ENCODE data around the gene ANO2.

ANO2 gene

DNA sequence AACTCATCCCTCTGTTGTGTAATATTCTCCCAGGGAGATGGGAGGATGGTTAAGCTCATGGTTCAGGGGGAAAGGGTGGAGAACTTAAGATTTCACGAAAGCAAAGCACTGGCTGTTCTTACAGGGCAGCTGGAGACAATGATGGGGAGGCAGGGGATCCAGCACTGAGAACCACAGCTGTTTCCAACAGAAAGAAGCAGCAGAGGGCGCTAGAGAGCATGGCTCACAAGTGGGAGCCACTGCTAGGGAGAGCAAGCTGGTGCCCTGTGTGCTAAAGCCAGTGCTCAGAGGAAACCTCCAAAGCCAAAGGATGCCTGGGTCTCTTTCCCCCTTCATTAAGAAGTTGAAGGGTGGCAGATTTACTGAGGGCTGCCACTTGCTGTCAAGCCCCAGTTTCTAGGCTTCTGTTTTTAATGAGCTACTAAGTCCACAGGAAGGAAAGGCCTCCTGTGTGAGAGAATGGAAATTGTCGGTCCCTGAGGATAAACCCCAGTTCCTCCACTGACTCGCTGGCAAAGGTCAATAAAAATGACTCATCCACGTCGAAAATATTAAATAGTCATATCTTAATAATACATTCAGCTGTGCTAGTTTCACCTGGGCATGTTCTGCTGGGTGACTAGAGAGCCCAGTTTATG, 199.7 kb downstream of the ANO2 start:
- FAIRE-seq: peak; percentile 64
- DNase-seq (ENCODE audit: extremely low spot score, insufficient read length, low read depth): peak; percentile 14

DNA sequence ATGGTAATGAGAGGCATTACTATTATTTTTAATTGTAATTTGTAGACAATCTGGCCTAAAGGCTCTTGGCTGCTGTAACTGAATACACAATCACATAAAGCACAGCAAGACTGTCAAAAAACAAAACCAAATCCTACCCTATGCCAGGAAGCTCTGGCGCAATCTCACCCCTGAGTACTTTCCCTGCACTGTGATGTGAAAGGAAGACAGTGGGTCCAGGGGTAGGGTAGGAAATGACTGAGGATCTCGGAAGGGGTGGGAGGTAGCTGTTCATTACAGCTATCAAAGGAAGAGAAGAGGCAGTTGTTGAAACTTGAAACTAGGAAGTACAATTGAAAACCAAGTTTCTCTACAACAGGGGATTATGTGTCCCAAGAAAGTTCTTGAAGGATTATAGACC, 202.8 kb downstream of the ANO2 start:
- FAIRE-seq (no peak), DNase-seq (ENCODE audit: extremely low spot score, insufficient read length, low read depth) (no peak)

DNA sequence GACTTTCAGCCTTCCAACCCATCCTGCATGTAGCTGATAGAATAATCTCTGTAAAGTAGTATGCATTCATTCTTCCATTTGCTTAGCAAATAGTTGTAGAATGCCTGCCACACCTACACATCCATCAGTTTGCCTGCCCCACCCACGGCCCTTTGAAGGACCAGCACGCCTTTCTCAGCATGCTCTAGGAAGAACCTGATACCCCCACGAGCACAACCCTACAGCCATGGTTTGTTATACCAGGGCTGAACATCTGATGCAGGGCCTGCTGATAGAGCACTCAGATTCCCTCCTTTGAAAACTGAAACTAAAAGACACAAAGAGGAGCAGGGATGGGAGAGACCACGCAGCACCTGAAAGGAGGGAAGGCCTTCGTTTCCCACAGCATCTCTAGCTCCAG, 205.1 kb downstream of the ANO2 start:
- DNase-seq (ENCODE audit: extremely low spot score, insufficient read length, low read depth) (no peak), FAIRE-seq (no peak)

DNA sequence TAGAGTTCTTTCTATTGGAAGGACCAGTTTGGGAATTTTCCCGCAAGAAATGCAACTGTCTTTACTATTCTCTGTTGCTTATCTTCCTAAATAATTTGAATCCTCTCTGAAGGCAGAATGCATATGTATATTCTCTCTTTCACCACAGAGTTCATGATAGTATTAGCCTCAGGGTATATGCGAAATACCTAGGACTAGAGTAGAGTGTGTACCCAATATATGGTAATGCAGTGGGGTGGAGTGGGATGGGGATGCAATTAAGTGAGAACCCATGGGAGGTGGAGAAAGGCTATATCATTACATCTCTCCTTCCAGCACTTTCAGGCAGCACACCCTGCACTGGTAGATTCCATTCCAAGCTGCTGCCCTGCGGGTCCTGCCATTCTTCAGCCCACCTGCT, 207.3 kb downstream of the ANO2 start:
- no peak for DNase-seq (ENCODE audit: extremely low spot score, insufficient read length, low read depth)
- FAIRE-seq: no peak

DNA sequence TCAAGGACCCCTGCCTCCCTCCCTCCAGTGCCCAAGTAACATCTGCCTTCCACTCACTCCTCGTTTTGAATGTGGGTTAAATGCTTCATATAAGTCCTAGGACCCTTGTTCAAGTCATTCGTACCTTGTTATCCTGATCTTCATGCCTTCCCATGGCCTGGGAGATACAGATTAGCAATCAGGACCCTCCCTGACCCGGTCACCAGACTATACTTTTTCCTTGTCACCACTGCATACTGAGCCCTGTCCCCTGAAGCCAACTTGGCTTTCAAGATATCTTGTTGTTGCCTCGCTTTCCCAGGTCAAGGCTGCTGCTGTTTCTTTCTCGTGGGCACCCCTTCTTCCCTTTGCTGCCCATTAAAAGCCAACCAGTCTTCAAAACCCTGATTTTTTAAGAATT, 208.5 kb downstream of the ANO2 start:
- DNase-seq (ENCODE audit: extremely low spot score, insufficient read length, low read depth): no peak
- no peak for FAIRE-seq

DNA sequence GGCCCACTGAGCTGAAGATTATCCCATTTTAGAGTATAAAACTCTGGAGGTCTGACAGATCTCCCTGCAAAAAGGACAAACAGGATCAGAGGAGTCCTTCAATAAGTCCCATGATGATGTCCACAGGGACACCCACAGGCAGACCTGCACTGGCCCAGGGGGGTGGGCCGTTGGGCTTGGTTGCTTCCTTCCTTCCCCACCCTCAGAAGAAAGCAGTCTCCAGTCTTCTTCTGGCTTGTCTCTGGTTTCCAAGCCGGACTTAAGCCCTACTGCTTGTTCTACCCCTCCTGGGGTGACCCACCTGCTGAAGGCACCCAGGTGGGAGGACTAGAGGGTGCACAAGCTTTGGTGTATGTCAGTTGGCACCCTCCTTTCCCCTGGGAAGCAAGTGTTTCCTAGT, 209.0 kb downstream of the ANO2 start:
- DNase-seq (ENCODE audit: extremely low spot score, insufficient read length, low read depth): no peak
- no peak for FAIRE-seq

DNA sequence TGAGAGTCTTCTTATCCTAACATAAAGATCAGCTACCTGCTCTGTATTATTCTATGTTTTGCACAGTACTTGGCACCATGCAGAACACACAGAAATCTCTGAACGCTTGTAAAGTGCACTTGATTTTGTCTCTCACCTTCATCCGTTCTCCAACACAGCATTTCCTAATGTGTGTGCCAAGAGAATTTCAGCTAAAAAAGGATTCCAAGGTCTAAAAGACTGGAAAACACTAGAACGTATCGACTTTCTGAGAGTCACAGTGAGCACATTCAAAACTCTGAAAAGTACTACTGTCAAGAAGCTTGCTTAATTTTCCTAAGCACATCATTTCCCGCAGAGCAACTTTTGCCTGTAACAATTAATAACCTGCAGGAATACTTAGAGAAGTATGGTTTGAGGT, 211.1 kb downstream of the ANO2 start:
- no peak for FAIRE-seq

DNA sequence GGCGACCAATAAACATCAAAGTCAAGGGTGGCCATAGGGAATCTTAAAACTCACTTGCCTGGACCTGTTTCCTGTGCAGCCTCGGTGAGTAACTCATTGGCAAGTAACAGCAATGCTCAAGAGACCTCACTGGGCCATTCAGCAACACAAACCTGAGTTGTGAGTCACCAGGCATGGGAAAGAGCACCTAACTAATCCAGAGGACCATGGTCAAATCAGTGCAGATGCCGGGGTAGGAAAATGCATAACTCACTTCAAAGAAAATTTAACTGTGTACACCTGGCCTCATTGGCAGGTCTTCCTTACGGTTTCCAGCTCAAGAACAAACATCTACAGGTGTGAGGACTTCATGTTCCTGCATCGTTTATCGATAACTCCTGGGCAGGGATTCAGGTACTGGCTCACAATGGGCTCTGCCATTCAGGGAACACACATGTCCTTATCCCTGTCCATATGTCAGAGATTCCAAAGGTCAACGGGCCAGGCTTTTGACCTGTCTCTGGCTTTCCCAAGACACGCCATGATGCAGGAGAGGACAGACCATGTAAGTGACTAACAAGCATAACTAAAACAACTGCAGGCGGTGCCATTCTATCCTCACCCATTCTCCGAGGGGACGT, 211.8 kb downstream of the ANO2 start:
- DNase-seq (ENCODE audit: extremely low spot score, insufficient read length, low read depth): no peak
- FAIRE-seq: no peak

More for the DNA sequence above, 211.1 kb downstream of the ANO2 start:
- no peak for DNase-seq (ENCODE audit: extremely low spot score, insufficient read length, low read depth)

DNA sequence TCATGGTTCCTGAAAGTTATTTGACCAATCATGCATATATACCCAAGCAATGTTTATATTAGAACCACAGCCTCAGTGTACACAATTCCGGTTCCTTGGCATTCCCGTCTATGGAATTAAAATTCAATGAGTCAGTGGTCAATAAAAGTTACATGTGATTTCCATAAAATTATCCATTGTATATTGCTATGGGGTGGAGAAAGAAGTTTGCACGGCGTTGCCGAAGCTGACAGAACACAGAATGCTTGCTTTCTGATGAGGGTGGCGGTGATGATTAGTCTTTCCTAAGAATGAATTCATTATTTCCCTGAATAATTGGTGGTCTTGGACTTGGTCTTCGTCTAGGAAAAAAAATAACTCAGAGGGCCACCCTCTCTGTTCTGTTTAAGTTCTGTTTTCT, 214.1 kb downstream of the ANO2 start:
- no peak for DNase-seq (ENCODE audit: extremely low spot score, insufficient read length, low read depth)

DNA sequence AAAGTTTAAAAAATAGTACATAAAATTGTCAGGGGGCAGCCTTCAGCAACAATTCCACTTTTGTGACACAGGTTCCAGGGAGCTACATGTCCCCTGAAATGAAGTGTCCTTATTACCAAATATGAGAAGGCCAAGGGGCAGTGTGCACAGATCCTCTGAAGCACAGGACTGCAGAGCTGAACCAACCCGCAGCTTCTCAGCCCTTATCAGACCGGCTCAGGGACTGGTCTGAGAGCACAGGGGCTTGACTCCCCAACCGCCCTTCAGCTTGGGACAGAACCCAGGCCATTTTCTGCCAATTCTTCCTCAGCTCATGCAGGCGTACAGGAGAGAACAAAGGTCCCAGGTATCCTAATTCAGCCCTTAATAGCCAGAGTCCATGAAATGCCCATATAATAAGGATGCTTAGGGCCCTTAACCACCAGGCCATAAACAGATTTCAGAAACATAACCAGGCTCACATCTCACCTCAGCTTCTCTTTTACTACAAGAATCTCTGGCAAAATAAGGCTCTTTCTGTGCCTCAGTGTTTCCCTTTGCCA, 221.3 kb downstream of the ANO2 start:
- no peak for FAIRE-seq
- DNase-seq (ENCODE audit: extremely low spot score, insufficient read length, low read depth): no peak

More for the DNA sequence above, 214.1 kb downstream of the ANO2 start:
- no peak for FAIRE-seq

DNA sequence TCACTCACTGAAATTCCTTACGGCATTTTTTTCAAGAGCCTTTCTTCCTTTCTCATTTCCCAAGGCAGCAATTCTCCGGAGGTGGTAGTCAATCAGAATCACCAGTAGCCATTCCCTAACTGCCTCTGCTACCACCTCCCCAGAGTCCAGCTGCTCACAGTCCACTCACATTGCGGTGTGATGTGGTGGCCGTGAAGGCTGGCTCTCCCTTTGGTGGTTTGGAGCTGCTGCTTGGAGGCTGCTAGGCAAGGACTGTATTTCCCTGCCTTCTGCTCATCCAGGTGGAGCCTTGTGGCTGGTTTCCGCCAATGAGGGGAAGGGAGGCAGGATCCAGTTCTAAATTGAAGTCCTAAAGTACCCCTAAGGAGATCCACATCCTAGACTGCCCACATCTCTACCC, 222.0 kb downstream of the ANO2 start:
- DNase-seq (ENCODE audit: extremely low spot score, insufficient read length, low read depth): no peak
- FAIRE-seq: no peak

DNA sequence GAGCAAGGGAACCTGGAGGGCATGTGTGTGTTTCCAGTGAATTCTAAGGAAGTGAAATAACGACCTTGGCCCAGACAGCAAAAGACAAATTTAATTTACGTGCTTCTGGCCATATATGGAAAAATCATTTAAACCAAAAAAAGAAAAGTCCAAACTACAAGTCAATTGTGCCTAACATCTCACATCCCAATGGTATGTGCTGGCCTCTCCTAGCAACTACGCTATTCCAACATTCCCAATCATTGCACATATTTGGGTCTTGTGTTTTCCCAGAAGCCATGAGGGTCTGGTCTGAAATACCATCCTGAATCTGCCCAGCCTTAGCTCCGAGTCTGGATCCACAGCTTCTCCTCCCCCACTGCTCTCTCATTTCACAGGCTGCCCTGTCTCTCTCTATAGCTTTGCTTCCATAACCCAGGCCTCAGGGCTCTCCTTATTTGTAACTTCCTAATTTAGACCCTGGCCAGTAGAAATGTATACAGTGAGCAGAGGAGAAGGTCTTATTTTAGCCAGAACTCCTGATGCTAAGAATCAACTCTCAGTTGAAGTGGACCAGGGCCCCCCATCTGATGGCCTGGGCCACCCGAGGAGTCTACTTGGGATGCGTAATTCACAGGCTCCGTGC, 224.6 kb downstream of the ANO2 start:
- DNase-seq (ENCODE audit: extremely low spot score, insufficient read length, low read depth): no peak
- no peak for FAIRE-seq

DNA sequence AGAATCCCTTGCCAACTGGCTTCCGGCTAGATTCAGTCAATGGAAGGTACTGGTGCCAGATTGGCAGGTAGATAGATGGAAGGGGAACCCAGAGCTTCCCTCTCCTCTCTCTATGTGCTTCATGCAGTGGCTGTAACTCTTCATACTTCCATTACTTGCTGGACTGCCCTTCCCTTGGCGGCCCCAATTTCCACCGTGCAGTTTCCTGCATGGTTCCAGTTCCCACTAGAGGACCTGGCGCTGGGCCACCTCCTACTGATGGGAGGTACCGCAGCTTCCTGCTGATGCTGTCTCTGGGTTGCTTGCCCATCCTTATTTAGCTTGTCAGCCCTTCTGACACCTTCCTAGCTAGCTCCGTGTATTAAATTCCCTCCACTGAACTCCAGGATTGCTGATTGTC, 226.4 kb downstream of the ANO2 start:
- DNase-seq (ENCODE audit: extremely low spot score, insufficient read length, low read depth) (no peak), FAIRE-seq (no peak)

DNA sequence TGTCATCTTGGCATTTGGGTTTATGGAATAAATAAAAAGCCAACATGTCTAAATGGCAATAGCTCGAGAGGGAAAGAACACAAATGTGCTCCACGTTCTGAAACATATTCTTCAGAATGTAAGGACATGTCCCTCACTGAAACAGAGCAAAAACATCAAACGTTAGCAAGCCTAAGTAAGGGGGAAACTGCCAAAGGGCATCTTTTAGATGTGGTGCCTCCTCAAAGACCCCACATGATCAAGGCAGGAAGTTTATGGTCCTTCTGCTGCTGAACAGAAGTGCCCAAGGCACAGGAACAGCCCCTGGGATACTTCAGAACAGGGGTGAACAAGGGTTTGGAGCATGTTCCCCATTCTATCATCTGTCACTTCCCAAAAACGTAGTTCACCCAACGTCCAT, 227.0 kb downstream of the ANO2 start:
- DNase-seq (ENCODE audit: extremely low spot score, insufficient read length, low read depth) (no peak), FAIRE-seq (no peak)

DNA sequence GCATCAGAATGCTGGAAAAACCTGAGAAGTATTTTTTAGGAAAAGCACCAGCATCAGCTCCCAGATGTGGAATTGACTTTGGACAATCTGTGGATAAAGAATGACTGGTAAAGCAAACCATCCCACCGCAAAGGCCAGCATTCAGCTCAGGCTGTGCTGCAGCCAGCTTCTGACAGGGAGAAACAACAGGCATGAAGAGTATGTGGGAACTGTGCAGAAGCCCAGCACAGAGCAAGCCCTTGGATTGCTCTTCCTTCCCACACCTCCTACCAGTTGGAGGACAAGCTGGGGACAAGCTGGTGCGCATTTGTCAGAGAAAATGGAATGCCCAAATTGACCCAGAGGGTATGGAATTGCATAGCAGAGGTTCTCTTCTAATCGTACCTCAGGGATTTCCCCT, 228.1 kb downstream of the ANO2 start:
- DNase-seq (ENCODE audit: extremely low spot score, insufficient read length, low read depth) (no peak), FAIRE-seq (no peak)

DNA sequence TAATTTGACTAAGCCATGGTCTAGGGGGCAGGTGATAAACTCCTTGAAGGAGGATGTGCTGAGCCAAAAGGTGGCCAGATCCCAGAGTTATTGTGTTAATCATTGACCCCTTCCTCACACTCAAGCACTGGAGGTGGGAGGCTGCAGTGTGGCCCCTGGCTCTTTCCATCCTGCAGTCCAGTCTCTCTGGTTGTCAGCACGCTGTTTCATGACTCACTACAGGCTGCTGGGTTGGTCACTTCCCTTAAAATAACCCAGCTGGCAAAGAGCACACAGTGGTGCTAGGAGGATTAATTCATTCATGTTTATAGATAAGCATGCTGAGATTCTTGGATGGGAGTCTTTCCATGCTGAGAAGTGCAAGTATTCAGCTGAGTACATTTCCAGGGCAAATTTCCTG, 228.9 kb downstream of the ANO2 start:
- FAIRE-seq: no peak

DNA sequence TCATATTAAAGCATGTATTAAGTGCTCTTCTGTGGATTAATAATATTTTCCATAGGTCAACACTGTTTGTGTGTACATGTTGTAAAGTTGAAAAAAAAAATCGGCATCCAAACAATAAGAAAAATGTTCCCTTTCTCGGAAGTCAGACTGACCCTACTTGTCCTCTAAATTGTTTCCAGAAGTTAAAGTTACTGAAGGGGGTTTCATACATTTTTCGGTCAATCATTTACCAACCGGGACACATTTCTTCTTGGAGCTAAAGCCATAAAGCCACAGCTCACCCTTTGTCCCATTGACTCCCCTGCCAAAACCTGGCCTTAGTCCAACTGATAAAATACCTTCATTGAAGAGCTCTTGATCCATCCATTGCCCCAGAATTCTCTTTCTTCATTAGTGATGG, 230.0 kb downstream of the ANO2 start:
- FAIRE-seq: no peak
- DNase-seq (ENCODE audit: extremely low spot score, insufficient read length, low read depth): no peak

More for the DNA sequence above, 228.9 kb downstream of the ANO2 start:
- DNase-seq (ENCODE audit: extremely low spot score, insufficient read length, low read depth): no peak

DNA sequence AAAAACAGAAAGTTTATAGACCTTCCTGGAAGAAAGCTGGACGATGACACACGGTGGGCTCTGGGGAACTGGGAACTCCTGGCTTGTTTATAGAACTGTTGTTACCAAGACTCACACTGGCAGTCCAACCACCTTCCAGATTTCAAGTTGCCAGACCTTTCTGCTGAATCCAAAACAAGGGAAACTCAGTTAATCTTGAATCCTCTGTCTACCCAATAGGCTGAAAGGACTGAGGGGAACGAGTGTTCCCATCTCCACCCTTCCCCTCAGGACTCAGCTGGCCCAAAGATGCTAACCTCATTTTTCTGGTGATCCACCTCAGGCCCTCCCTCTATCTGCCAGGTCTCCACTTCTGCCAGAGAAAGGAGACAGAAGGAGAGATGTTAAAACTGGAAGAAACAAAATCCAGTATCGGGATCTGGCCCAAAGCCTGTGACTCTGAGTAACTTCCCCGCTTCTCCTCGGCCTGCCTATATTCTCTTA, 231.4 kb downstream of the ANO2 start:
- FAIRE-seq: no peak
- no peak for DNase-seq (ENCODE audit: extremely low spot score, insufficient read length, low read depth)

DNA sequence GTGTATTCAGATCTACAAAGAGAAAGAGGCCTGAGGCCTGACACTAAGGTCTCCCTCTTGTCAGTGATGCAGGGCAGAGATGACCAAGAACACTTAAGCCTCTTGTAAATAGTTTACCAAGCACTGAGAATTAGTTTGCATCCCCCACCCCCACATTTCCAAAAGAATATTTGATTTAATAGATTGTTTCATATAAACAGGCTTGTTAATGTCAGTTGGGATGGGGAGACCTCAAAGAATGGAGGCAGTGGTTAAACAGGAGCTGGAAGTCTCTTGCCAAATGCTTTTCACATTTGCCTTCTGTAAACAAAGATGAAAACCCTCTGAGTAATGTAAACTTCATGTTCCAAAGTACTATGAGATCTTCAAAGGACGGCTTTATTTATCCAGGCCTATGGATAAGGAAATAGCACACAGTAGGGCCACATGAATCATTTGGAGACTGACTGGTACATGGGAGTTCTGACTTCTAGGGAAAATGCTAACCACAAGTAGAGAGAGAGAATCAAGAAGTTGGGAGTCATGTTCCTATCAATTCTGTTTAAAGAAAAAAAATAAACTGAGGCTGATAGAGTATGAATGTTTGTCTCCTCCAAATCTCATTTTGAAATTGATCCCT, 234.7 kb downstream of the ANO2 start:
- no peak for FAIRE-seq
- DNase-seq (ENCODE audit: extremely low spot score, insufficient read length, low read depth): no peak

DNA sequence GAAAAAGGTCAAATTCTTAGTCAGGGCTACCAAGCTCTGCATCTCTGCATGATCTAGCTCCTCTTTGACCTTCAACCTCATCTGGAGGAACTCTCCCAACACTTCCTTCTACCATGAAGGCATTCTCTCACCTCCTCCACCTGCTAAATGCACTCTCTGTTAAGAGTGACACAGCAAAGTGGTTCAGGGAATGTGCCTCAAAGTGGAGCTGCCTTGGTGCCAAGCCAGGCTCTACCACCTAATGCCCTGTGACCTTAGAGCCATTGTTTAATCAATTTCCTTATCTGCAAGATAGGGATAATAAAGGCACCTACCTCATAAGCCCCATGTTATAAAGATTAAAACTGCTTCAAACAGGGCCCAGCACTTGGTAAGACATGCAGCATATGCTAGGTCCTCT, 236.7 kb downstream of the ANO2 start:
- DNase-seq (ENCODE audit: extremely low spot score, insufficient read length, low read depth) (no peak), FAIRE-seq (no peak)

DNA sequence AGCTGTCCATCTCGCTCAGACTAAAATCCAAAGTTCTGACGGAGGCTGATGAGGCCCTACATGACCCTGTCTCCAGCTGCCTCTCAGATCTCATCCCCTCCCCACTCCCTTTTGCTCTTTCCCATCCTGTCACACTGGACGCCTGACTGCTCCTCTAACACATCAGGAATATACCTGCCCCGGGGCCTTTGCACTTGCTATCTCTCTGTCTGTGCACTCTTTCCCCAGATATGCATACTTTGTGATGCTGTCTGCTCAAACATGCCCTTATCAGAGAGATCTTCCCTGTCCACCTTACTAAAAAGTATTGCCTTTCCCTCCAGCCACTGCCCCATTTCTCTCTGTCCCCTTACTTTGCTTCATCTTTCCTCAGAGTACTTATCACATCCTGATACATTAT, 238.8 kb downstream of the ANO2 start:
- DNase-seq (ENCODE audit: extremely low spot score, insufficient read length, low read depth): no peak
- FAIRE-seq: no peak

All from GM18507 (cell line).